Posterior vena cava (tissue), 2 donors: ENCODE data around the gene IFT20. TPM values are rescaled to one million over a fixed set of nuclear protein-coding genes. Genes with fewer than 3 reads are reported as not detected.

Source experiments
- DNase-seq: peaks from one replicate; pipeline ENCODE4 v3.0.0-alpha.2; 2020; ENCODE audit warnings: low spot score
- intact Hi-C, 2 donors: fragments of 100-400 bp; cut with DNase I; formaldehyde crosslinking; loops; one replicate each; pipeline versions ENCODE4 v1.14.1 to v1.14.2; 2022 to 2023
- total RNA-seq, 2 donors: library from RNA; stranded (reverse); fragmentation: NEBNext Ultra II Directional; extraction: Animal tissue kit (Norgen Biotek cat#: 25700); gene quantifications; one replicate each; pipeline ENCODE4 v1.2.1, GENCODE V29; 2021
- donor health status: DM: yes; HTN: yes; CAD: no.
- donor health status: DM: yes; HTN: yes; CAD: no.

IFT20 gene
- total RNA-seq, 2 donors from 2014 or later: 28.3 to 34.9 TPM

DNA sequence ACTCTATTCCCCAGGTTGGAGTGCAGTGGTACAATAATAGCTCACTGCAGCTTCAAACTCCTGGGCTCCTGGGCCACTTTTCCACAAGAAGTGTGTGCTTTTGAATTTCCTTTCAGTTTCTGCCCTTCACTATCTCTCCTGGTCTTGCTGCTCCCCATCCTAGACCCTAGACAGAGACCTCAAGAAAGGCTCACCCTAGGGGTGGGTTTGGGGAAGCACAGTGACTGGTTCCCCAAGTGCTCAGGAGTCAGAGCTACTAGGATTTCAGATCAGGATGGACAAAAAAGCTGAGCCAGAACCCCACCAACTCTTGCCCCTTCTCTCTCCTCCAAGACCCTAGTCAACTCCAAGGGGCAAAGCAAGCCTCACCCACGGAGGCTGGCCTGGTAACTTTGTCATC, 31.3 kb upstream of the IFT20 start:
- intact Hi-C loops: no loop called here
- DNase-seq: no peak

DNA sequence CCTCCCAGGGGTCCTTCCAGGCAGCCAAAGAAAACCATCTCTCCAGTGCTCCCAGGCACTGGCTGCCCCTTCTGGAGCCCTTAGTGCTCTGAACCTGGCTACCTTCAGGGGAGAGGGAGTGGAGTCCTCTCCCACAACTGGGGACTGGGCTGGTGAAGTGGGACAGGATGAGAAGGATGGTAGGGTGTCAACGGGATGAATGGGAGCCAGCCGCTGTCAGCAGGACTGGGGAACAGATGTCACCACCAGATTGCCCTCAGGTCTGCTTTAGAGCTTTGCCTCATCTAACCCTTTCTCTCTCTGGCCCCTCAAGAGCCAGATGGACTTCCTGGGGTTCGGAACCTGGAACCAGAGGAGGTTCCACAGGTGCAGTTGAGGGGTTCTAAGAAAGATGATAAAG, 30.2 kb upstream of the IFT20 start:
- peak; percentile 28 for DNase-seq

DNA sequence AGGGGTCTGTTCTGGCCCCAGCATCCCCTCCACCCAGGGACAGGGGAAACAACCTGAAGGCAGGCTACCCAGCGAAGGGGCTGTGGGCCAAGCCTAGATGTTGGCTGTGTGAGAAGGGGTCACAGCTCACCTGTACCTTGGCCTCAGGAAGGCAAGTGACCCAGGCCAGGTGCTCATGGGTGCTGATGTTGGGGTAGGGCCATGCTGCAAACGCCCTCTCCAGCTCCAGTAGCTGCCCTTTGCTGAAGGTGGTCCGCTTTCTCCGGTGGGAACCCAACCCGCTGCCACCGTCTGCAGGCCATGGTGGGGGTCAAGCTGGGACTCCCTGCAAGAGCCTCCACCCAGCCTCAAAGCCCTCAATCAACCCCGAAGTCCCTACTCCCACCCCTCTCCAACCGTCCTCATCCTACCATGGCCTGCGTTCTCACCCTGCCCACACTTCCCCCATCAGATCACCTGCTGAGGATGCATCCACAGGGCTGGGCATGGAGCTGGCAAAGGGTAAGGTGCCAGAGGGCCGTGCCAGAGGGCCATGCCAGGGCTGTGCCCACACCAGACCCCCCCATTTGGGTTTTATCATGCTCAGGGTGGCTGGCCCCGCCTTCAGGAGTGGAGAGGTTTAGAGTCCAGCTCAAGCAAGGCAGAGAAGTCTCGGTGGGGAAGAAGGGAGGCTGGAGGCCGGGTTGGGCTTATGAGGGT, 29.5 kb upstream of the IFT20 start, which contains the start of gene SEBOX:
SEBOX (minus strand) TSS at position 535 of the 699 bp plus-strand sequence; CDS start at position 487, 48 bp downstream.
- intact Hi-C loops: loop anchor here in 1 of 2 donors (2.0 kb wide), 1 partner anchor 14 kb away; no protein-coding TSS in a partner anchor
- DNase-seq: peak; percentile 78

More for the DNA sequence above, 30.2 kb upstream of the IFT20 start:
- intact Hi-C loops: loop anchor here in 1 of 2 donors (2.0 kb wide), 1 partner anchor 13 kb away; no protein-coding TSS in a partner anchor

DNA sequence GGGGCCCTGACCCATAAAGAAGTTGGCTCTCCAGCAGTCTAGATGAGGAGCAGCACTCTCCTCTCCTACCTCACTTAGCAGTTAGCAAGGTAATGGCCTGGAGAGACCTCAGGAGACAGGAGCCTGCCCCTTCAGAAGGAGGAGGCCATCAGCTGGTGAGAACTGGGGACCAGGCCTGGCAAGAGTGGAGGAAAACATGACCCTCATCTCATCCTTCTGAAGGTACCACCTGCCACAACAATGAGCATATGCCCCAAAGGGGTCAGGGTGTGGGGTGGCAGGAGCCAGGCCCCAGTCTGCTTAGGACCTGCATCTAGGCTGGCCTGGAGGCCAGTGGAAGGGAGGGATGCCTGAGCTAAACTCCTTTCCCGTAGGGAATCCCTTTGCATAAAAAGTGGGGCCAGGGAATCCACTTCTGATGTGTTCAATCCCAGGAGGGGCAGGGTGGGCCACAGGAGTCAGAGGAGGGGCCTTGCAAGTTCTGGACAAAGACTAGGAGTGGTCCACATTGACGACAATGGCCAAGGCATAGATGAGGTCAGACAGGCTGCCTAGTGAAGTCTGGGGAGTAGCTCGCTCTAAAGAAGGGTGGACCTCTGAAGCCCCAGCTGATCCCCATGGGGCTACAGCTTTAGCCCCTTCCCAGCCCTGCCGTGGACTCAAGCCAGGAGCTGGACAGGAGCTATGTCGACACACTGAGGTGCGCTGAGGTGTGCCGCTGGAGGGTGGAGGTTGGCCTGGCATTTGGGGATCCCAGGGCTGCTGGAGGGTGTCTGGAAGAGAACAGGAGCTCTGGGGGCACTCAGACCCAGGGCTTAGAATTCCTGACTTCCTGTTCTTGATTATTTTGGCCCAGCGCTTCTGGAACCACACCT, 28.7 kb upstream of the IFT20 start:
- intact Hi-C loops: loop anchor here in 1 of 2 donors (2.0 kb wide), 1 partner anchor 15 kb away; no protein-coding TSS in a partner anchor

DNA sequence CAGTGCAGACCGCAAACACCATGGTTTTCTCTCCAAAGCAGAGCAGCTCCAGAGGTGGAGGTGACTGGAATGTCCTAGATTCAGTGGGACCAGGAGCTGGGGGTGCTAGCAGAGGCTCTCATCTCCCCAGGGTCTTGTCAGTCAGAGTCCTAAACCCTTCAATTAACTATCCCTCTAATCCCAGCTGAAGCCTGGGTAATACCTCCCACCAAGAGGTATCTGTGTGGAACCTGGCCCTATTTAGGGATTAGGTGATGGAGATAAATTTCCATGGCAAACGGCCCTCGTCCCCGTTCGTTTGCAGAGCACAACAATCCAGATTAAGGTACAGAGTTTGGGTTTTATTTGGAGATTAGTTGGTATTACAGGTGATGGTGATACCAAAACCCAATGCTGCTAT, 27.9 kb upstream of the IFT20 start:
- intact Hi-C loops: no loop called here
- DNase-seq: no peak

More for the DNA sequence above, 28.7 kb upstream of the IFT20 start:
- DNase-seq: peak; percentile 20

DNA sequence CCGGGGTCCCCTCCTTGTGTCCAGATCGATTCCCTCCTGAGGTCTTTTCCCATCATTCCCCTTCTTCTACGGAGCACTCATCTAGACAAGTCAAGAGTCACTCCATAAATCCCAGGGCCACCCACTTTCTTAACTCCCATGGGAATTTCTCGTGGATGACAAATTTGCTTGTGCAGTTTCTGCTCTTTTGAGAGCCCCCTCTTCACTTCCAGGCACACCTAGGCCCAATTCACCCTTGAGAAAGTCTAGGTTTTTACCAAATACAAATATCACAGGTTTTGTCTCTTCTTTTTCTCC, 22.6 kb upstream of the IFT20 start:
- intact Hi-C loops: no loop called here
- DNase-seq: no peak

DNA sequence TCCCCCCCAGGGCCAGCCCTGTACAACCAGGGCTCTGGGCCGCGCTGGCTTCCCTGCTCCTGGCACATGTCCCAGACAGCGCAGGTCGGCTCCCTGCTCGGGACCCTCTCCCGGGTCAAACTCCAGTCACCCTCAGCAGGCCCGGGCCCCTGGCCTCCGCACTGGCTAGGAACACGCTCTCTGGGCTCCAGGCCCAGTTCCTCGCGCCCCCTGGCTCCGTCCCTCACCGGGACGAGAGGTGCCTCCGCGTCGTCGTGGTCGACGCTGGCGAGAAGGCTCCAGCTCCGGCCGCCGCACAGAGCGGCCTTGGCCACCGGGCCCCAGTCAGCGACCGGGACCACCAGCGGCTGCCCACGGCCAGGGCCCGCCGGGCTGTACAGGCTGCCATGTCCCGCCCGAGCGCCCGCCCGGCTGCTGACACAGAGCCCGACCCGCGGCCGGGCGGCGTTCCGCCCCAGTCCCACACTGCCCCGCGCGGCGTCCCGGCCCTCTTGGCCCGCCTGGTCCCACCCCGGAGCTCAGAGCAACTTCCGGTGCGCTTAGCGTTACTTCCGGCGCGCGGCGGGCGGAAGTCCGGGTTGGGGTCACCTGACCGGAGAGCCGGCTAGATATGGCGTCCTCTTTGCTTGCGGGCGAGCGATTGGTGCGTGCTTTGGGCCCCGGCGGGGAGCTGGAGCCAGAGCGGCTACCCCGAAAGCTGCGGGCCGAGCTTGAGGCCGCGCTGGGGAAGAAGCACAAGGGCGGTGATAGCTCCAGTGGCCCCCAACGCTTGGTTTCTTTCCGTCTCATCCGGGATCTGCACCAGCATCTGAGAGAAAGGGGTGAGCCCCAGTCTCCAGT, 22.0 kb upstream of the IFT20 start, which contains the start of gene POLDIP2:
POLDIP2 (minus strand) TSS at position 467 of the 840 bp plus-strand sequence; CDS start at position 388, 79 bp downstream.
- intact Hi-C loops: no loop called here
- DNase-seq: peak; percentile 99

DNA sequence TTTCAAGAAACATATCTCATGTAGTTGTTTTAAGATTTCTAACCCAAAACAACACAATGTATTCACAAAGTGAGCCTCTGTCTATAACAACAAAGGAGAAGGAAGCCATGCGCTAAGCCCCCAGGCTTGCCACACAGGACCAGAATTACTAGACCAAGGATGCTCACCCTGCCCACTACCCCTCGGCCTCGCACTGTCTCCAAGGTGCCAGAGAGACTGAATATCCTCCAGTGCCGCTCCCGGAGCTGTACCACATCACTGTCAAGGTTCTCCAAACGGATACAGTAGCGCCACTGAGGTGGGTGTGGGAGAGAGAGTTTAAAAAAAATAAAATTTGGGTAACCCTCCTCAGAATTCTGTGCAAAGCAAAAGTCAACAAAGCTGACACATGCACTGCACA, 15.0 kb upstream of the IFT20 start:
- intact Hi-C loops: no loop called here
- peak; percentile 68 for DNase-seq

DNA sequence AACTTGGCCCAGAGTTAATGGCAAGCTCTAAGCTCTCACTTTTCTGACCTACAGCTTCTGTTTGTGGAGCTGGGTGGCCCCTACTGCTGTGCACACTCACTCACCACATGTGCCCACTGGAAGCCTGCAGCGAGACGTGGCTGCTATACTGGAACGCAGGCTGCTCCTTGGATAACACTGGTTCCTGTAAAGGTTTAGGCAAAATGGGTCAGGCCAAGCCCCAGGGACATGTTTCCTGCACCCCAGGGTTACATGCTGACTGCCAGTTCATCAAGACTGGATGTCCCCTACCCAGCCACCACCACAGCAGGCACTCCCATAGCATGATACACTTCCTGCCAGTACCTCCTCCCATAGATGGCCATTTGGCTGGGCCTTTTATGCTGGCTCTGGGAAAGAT, 13.7 kb upstream of the IFT20 start:
- intact Hi-C loops: no loop called here

DNA sequence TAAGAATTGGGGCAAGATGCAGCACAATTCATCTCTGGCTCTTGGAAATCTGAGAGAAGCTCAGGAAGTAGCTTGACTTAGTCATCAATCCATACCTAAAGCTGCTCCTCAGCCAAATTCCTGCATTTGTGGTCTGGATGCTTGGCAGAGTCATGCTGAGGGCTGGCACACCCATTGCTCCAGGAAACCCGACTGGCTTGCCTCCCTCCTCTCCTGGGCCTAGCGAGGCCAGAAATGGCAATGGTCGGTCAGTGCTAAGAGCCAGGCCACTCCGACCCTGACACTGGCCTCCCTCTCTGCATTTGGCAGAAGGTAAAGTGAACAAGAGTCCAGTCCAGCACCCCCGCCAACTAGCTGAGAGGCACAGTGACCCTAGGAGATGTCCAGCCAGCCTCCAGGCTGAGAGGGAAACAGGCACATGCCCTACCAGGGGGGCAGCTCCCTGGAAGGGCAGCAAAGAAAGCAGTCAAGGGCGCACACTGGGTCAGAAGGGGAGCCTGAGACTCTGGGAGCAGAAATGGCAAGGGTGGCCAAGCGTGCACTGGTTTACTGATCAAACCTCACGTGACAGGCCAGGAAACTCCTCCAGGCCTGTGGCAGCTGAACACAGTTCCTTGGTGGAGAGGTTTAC, 12.1 kb upstream of the IFT20 start:
- peak; percentile 45 for DNase-seq
- intact Hi-C loops: no loop called here

More for the DNA sequence above, 13.7 kb upstream of the IFT20 start:
- DNase-seq: peak; percentile 25

DNA sequence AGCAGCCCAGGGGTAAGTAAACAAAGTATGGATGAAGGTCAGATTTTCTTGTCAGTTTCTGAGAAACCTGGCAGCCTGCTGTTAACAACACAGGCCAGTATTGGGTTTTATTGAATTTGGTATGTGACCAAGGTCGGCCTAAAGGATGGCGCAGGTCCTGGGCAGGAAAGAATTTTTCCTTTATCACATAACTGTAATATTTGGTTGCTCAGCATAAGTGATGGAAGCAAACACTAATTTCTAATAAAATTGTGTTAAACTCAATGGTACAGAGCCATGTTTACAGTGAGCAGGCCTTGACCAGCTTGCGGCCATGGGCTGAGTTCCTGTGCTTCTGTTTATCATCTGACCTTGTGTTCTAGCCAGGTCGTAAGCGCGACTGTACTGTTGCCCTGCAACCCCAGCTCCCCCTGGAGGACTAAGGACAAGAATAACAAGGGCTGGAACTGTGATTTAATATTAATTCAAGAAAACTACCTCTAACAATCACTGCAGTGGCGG, 11.5 kb upstream of the IFT20 start:
- intact Hi-C loops: no loop called here
- DNase-seq: peak; percentile 79

DNA sequence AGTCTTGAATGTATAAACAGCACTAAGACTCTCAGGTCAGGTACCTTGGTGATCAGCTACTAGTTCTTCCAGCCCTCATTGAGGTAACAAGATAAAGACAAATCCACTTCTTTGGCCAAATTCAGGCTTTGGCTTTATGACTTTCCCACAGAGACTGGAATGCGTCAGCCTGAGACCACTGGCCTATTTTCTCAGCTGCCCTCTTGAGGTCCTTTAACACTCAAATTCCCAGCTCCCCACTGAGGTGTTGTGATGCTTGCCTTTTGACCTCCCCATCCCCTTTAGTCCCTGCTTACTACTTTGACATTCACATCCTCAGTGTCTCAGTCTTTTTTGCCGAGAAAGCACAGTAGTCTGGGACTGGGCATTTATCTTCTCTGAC, 10.9 kb upstream of the IFT20 start:
- intact Hi-C loops: no loop called here
- DNase-seq: no peak

DNA sequence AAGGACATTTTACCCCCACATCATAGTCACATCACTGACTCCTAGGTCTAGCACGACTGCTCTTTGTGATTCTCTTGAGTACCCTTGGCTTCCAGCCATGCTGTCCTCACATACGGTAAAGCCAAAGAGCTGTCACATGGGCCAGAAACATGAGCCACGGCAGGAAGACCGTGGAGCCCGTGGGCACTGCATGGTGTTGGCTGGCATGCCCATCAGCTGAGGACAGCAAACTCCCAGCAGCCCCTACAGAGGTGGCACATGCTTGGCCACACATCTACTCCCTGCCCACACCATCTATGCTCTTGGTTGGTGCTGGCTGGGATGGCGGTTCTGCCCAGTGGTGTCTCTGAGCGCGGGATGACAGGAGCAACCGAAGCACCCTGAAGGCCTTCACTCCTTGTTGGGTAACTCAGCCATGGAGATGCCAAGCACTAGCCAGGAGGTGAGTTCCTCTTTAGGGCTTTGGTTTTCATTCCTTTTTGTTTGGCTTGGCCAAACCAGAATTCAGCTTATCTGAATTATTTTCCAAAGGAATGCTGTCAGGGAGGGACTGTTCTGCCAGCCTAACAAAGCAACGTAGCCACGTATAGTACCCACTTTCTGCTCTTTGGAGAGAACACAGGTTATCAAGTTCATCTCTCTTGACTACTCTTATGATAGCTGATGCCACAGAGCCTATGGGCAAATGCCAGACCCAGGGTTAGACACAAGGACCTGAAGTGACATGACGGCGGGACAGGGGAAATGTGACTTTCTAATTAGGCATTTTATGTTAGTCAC, 10.3 kb upstream of the IFT20 start:
- DNase-seq: peak; percentile 70
- intact Hi-C loops: no loop called here

DNA sequence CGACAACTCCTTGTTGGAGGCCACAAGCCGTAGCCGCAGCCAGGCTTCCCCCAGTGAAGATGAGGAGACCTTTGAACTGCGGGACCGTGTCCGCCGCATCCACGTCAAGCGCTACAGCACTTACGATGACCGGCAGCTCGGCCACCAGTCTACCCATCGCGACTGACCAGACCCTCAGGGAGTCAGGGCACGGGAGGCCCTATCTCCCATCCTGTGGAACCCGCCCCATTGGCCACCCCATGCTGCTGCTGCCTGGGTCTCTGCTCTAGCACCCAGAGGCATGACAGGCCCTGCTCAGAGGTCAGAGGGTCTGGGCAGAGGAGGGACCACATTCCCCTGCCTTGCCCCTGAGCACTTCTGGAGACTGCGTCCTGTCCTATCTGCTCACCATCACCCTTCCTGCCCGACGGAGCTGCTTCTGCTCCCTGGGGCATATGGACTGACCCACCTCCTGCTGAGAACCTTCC, 9.2 kb upstream of the IFT20 start:
- intact Hi-C loops: loop anchor here in 1 of 2 donors (5.0 kb wide), 1 partner anchor 603 kb away; no protein-coding TSS in a partner anchor
- DNase-seq: peak; percentile 79

DNA sequence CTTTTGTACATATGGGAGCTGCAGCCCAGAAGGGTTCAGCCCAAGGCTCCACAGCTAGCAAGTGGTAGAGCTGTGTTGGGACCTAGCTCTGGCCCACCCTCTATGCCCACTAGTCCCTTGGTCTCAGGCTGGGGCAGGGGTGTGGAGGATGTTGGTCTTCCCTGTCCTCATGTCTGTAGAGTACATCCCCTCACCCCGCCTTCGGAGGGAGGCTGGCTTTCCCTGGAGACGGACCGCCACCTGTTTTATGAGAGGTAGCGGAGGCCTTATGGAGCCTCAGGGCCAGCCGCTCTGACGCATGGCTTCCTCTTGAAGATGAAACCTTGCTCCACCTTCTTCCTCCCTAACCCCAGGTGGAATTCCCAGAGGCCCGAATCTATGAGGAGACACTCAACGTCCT, 8.7 kb upstream of the IFT20 start:
- DNase-seq: peak; percentile 66
- intact Hi-C loops: loop anchor here in 1 of 2 donors (5.0 kb wide), 1 partner anchor 603 kb away; no protein-coding TSS in a partner anchor

DNA sequence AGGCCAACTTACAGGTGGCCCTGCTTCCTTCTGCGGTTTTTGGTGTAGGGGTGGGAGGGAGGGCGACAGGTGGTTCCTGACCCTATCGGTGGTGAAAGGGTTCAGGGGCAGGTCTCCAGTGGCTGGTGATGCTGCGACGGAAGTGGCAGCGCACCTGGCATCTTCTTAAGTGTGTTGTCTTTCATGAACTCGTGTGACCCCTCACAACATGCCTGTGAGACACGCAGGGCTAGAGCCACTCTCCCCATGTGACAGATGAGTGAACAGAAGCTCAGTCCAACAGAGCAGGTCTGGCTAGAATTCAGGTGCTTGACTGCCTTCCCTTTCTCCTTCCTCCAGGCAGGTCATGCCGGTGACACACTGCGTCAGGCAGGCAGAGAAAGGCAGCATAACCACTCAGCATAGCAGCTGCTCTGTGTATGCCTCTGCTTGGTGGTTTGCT, 8.2 kb upstream of the IFT20 start:
- peak; percentile 36 for DNase-seq
- intact Hi-C loops: loop anchor here in 1 of 2 donors (5.0 kb wide), 1 partner anchor 604 kb away; no protein-coding TSS in a partner anchor

DNA sequence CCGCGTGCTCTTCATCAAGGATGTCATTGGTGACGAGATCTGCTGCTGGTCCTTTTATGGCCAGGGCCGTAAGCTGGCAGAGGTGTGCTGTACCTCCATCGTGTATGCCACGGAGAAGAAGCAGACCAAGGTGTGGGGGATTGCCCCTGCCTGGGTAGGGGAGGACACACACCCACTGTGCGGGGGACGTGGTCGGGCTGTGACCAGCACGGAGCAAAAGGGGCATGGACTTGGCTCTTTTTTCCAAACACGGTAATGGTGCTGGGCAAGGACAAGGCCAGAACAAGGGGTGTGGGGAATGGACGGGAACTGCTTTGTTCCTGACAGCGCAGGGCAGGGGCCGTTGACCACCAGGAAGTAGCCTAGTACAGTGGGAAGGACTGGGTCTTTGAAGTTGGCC, 7.0 kb upstream of the IFT20 start:
- peak; percentile 59 for DNase-seq
- intact Hi-C loops: loop anchor here in 1 of 2 donors (5.0 kb wide), 1 partner anchor 605 kb away; no protein-coding TSS in a partner anchor
